Measurements from ENCODE around the gene VAMP8.
"Not testable (repeated sequence)": the region's sequence is repeated elsewhere in the genome, so short reads cannot be mapped to it uniquely, and the experiment has no call there.

The VAMP8 gene

DNA sequence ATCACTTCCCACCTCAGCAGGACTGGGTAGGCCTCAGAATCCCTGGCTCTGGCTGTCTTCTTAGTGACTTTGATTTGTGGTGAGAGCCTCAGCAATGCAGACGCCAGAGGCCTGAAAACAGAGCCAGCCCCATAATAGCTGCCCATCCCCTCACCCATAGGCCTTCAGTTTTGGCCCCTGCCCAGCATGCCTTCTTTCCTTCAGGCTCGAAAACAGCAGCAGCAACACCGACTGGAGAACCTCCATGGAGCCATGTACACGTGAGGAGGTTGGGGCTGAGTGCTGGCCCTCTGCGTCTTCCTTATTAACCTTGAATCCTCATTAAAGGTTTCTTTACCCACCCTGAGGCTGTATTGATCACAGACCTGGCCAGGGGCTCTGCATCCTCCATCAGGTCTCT is 19.9 kb downstream of the VAMP8 start:
- no peak for DNase-seq

DNA sequence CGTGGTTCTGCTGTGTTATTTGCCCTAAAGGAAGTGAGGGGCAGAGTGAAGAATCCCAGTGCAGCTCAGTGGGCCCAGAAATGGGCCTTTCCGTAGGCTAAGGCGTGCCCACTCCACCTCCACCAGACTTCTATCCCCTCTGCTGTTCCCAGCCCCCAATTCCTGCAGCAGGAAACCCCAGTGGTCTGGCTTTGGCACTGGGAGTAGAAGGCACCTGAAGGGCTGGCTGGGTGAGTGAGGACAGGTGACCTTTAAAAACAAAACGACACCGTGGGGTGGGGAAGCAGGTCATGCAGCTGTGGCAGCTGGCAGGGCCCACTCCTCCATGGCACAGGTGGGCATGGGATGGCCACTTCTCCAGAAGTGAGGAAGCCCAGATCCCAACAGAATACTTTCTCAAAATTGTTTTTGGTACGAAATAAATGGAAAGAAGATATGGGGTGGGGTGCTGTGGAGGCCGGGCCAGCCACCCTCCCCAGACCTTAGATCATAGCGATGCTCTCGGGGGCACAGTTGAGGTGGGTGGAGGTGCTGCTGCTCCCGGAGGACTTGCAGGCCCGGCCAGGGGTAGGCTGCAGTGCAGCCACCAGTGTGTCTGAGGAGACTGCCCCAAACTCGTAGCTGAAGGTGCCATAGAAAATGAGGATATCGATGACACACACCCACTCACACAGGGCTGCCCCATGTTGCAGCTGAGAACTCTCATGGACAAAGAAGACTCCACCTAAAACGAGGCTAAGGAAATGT is 21.4 kb downstream of the VAMP8 start:
- no peak for DNase-seq

DNA sequence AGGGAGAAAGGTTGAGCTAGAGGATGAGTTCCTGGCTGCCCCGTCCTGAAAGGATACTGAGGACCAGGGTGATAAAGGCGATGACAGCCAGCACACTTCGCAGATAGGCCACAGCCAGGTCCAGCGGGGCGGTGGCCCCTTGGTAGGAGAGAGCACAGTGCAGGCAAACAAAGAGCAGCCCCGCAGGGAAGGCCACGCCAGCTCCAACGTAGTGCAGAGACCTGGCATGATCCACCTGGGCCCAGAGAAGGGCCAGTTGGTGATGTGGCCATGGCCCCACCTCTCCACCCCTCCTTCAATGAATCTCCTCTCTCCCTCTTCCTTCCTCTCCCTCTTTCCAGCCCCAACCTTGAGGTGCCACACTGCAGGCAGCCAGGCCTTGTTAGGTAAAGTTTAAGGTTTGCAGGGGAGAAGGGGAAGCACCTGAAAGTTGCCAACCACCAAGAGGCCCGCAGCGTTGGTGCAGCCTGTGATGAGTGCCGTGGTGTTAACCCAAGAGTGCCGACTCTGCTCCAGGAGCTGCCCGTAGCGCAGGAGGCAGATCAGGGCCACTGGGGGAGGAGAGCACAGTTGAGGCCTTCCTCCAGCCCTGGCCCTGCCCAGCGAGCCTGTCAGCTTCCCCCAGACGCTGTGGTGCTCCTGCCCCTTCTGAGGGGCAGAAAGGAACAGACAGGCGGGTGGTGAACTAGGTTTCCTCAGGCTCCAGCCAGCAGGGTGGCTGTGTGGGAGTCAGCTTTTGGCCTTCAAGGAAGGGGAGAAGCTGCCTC is 22.3 kb downstream of the VAMP8 start:
- no peak for DNase-seq

DNA sequence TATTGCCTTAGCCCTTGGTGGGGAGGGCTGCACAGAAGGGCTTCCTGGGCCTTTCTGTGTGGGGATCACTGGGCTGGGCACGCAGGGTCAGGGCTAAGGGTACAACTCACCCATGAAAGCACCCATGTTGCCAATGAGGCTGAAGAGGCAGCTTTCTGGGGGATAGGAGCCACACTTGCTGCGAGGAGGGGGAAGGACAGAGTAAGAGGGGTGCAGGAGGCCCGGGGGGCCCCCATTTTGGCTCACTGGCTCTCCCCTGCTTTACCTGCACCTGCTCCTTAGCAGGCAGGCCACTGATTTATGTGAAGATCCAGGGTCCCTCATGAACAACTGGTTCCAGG is 22.8 kb downstream of the VAMP8 start:
- DNase-seq, result no peak

DNA sequence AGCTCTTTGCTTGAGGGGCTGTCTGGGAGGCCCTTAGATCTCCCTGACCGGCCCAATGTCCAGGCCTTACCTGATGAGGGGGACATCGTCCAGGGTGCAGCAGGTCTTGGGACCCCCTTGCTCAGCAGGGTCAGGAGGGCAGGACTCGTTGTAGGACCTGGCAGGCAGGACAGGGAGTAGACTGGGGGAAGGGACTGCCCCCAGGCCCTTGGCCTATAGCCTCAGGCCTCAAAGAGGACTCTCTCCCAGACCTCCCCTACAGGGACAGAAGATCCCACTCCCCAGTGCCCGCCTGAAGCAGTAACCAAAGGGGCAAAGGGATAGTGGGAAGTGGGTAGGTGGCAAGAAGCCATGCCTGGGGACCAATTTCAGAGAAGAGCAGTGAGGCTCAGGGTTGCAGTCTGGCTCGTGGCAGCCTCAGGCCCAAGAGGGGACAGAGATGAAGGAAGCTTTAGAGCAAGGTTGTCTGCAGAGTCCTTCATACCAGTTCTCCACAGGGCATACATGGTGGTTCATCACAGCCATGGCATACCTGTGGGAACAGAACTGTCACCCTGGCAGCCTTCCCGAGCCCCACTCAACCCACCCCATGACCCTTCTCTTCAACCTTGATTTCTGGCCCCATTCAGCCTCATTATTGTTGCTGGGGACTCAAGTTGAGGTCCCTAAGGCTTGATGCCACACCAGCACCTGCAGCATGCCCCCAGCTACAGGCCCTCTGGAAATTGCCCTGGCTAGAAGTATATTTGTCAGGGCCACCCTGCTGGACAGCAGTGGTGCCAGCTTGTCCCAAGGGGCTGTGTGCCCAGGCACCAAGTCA is 23.8 kb downstream of the VAMP8 start:
- DNase-seq, result no peak

DNA sequence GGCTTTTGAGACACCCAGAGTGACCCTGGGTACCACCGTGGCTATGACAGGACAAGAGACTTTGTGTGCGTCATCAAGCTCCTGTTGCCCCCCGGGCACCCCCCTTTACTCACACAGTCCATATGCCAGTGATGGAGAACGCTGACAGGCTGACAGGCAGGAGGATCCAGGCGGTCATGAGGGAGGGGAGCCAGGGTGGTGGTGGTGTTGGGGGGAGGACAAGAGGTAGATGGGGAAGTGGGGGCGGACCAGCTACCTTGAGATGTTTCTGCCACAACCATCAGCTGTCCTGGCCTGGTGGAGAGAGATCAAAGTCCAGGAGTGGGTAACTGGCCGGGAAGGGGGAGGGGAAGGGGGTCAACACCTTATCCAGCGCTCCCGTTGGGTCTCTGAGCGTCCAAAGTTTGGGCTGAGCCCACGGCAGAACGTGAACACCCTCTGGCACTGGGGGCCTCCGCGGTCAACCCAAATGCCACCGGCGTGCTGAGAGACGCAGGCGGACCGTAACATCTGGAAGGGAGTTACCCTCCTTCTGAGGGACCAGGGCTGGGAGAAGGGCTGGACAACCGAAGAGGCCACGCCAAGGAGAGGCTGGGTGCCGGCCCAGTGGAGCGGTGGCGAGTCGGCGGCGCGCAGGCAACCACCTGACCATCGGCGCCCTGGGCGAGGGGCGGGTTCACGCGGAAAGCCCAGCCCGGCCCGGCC is 24.5 kb downstream of the VAMP8 start:
- DNase-seq, result peak in 45 of 58 donors; percentile 45 to 86 (median 76)

DNA sequence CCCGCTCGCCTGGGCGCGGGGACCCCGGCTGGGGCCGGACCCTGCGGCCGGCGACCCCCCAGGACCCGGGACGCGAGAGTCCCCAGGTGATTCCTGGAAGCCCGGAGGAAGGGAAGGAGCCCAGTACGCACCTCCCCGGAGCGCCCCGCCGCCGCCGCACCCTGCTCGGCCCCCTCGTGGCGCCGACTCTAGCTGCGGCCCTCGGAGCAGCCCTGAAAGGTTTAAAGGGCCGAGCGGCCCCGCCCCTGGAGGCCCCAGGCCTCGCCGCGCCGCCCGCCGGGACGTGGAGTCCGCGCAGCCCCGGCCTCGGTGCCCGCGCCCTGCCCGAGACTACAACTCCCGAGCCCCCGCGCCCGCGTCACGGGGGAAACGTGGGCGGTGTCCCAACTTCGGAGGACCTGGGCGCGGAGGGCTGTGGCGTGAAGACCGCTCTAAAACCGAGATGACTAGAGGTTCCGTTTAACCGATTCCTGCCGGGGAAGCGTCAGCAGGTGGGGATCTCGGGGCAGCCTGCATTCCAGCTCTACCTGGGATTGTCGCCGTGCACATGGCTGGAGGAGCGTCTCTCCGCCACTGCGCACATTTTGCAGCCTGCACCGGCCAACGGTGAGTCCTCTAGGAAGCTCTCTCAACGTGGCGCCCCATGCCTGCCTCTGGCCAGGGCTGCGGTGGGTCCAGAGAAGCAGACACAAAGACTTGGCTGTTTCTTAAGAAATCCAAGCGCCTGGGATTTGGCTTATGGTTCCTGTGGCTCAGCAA is 25.3 kb downstream of the VAMP8 start, which contains the start of gene TMEM150A:
TSS of gene TMEM150A (minus strand) at position 223 of the 759 bp plus-strand sequence. CDS start 750 bp downstream, outside the sequence.
- peak; percentile 57 to 96 (median 90) for DNase-seq

DNA sequence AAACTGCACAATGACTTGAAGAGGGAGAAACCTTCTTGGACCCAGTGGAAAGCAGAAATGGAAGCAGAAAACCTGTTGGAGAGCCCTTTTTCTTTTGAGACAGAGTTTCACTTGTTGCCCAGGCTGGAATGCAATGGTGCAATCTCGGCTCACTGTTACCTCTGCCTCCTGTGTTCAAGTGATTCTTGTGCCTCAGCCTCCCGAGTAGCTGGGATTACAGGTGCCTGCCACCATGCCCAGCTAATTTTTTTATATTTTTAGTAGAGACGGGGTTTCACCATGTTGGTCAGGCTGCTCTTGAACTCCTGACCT is 26.7 kb downstream of the VAMP8 start:
- not testable (repeated sequence) for DNase-seq

DNA sequence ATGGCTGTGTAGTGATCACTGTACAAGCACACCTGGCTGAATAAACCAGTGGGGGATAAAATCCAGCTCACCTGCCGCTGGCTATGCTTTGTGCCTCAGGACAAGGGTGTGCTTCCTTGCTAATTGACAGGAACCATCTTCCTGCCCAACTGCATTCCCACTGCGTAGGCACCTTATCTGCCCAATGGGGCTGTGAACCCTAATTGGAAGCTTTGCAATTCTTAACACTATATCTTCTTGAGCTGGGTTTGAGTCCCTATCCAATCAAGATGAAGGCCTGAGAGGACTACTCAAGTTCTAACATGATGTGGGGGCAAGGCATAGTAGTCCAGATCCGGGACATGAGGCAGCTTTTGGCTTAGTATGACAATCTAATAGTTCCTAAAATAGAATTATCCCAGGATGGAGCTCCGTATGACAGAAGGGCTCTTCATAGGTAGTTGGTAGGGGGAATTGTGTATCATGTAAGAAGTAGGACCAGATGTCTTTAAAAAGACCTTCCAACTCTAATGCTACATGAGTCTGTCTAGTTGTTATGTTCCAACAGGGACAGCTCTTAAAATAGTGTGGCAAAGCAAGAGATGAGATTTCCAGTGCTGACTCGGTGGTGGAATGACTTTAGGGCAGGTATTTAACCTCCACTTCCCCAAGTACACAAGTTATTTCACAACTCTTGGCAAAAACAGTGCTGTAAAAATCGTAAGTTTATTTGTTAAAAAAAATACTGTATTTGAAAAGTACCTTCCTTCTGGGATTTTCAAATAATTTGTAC is 27.4 kb downstream of the VAMP8 start:
- DNase-seq, result no peak

DNA sequence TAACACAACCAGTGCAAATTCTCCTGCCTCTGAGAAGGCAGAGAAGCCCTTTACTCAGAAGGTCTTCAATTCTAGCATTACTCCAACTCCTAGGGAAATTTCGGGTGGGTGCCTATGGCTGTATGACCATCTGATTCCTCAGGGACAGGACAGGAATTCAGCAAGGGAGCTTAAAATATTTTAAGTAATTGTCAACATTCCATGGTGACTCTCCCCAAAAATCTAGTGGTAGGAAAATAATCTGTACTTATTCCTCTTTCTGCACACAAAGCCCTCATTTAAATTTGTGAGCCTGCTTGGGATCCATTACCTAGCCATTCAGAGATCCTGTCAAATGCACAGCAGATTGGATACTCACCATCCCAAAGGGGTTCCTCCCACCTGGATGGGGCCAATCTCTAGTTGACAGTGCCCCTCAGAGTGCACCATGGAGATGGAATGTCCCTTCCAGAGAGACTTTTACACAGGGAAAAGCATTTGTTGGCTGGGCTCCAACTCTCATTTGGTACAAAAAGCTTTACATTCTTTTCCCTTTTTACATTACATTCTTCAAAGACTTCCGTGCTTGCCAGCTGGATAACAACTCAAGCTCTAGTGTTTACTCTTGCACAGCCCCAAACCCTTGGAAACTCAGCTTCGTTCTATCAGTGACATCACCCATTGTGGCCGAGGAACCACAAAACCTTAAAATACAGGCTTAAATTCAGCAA is 28.2 kb downstream of the VAMP8 start:
- peak in 3 of 58 donors; percentile 11 to 30 (median 13) for DNase-seq

DNA sequence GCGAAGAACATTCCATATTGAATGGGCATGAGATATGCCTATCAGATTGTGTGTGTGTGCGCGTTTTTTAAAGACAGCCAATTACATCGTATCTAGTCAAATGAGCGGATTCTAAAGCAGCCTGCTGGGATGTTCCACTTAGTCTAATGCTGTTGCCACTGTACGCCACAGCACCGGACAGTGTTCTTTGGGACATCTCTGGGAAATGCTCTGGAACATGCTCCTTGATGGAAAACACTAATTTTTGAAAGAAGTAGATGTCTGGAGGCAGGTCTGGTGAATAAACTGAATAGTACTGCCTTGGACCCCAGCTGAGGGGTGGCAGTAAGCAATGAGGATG is 28.7 kb downstream of the VAMP8 start:
- DNase-seq, result no peak

DNA sequence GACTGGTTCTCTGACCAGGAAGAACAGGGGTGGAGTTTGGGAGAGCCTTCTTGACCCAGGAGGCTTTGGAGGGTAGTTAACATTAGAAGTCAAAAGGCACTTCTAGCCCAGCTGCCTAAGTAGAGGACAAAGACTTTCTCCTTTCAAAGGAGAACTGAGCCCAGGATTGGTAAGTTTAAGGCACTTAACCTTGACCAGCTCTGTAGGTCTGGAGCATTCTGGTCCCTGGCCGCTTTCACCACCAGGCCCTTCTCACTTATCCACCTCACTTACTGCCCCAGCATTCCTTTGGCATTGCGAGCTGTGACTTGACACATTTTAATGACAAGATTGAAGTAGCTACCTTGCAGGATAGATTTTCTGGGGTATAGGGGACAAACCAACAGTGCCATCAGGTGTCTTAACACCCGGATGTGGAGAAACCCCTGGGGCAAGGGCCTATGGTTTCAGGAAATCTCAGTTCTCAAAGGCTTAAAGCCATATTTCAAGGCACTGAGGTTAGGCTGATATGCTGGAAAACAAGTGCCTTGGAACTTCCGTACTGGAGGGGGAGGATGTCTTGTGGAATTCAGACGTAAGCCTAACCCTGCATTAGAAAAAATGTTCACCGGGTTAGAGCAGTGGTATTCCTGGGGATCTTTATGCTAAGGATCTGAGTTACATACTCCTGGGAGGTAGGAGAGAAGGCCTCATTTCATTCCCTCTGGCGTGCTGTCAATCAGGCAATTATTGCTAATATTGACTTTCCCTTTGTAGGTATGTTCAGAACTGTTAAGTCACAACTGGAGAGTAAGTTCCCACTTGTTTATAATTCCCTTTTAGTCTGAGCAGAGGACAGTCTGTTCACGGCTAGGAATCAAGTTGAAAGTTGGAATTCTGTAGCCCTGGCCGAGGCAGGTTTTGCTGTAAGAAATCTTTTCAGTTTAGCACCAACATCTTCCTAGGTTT is 30.2 kb downstream of the VAMP8 start:
- DNase-seq, result no peak

DNA sequence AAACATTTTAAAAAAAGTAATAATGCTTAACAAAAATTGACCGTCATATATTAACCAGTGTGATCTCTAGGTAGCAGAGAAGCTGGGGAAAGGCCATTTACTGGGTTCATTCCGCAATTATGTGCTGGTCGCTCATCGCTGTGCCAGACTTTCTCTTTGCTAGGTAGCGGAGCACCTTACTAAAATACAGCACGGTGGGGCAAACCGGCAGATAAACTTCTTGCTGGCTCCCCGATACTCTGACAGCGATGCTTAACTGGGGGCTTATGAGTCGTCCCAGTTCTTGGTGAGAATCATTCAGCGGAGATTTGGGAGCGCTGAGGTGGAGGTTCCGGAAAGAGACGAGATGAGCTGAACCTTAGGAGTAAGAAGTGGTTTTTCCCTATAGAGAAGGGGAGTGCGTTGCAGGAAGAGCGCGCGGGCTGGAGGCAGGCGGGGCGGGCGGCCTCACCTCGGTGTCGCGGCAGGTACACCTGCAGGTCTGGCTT is 33.9 kb downstream of the VAMP8 start:
- peak in 1 of 58 donors; percentile 46 for DNase-seq

DNA sequence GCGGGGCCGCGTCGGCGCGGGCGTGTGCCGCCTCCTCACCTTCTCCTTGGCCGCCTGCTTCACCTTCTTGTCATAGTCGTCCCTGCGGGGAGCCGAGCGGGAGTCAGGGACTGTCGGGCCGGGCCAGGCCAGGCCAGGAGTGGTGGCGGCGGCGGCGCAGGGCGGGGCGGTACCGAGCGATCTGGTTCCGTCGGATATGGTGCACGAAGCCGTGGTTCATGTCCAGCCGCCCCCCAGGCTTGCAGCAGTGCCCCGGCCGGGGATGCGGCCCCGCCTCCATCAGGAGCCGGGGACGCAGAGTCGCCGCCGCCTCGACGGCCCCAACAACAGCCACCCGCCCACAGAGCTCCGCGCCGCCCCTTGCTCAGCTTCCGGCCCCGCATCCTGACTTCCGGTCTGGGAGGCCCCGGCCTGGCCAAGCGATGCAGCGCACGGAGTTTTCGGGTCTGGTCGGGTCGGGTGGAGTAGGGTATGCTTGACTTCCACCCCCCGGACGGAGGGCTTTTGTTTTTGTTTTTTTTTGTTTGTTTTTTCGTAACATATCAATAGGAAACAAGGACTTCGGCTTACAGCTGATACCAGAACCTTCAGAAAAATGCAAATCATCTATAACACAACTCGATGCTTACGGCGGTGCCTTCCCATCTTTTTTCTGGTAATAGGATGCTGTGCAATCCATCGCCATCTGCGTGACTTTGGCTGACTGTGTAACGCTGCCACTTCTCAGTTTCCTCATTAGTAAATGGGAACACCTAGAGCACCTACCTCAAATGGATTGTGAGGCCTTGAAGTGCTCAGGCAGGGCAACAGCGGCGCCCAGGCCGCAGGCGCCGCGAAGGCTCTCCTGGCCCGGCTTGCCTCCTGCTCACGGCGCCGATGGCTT is 34.6 kb downstream of the VAMP8 start, which contains the start of gene C2orf68:
TSS of gene C2orf68 (minus strand) at position 362 of the 883 bp plus-strand sequence. CDS start at position 280, 82 bp downstream.
- peak in 57 of 58 donors; percentile 41 to 91 (median 80) for DNase-seq

DNA sequence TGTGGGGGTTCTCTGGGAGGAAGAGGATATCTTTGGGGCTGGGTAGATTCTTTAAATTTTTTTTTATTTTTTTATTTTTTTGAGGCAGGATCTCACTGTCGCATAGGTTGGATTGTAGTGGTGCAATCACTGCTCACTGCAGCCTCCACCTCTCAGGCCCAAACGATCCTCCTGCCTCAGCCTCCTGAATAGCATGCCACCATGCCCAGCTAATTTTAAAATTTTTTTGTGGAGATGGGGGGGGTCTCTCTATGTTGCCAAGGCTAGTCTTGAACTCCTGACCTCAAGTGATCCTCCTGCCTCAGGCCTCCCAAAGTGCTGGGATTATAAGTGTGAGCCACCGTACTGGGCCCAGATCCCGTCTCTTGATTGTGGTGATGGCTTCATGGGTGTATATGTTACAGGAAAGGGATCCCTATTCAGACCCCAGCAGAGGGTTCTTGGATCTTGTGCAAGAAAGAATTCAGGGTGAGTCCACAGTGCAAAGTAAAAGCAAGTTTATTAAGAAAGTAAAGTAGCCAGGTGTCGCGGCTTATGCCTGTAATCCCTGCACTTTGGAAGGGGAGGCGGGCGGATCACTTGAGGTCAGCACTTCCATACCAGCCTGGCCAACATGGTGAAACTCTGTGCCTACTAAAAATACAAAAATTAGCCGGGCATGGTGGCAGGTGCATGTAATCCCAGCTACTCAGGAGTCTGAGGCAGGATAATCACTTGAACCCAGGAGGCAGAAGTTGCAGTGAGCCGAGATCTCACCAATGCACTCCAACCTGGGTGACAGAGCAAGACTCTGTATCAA is 36.5 kb downstream of the VAMP8 start:
- no peak for DNase-seq

DNA sequence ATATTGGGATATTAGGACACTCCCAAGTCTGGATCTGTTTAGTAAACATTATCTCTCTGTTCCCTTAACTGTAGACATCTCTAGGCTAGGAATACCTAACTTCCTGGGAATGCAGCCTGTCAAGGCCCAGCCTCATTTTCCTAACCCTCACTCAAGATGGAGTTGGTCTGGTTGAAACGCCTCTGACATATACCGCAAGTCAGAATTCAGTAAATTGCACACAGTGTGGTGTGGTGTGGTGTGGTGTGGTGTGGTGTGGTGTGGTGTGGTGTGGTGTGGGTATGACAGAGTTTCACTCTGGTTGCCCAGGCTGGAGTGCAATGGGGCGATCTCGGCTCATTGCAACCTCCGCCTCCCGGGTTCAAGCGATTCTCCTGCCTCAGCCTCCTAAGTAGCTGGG is 37.4 kb downstream of the VAMP8 start:
- DNase-seq, result not testable (repeated sequence)
